ENCODE measurements around the gene CITED2.
"Not testable (repeated sequence)": the region's sequence is repeated elsewhere in the genome, so short reads cannot be mapped to it uniquely, and the experiment has no call there.

Gene CITED2, protein sequence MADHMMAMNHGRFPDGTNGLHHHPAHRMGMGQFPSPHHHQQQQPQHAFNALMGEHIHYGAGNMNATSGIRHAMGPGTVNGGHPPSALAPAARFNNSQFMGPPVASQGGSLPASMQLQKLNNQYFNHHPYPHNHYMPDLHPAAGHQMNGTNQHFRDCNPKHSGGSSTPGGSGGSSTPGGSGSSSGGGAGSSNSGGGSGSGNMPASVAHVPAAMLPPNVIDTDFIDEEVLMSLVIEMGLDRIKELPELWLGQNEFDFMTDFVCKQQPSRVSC

GRCh38 chr6:139374357-139375225 is at the start of gene CITED2:
TSS of gene CITED2 (minus strand) at chr6:139374648. CDS start at chr6:139373944, 704 bp downstream.
- DNase-seq (ENCODE audit: low read depth in 3 of 3): peak; percentile 85 to 86 (median 85)

DNA sequence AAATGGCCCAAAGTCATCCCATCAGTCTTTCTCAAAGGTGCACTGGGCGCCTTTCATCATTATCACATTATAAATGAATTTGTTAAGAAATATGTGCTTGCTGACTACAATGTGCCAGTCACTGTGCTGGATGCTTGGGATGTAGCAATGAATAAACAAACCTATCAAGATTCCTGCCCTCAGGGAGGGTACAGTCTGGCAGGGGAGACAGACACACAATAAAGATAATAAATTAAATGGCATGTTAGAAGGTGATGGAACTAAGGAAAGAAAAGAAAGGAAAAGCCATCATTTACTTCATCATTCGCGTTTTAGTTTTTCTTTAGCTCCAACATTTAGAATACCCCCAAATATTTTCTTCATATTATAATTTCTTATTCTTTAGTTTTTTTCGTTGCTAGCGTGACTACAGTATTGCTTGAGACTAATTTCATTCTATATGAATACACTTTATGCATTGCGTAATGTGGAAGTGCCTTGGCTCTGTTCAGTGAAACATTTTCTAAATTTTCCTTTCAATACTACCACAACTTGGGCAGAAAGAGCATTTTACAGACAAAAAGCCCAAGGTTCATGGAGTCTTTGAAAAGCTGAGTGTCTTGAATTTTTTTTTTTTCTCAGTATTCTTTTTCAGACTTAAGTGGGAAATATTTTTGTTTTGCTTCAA is 48.7 kb upstream of the CITED2 start:
- no peak for DNase-seq (ENCODE audit: low read depth in 3 of 3)

- DNase-seq (ENCODE audit: low read depth in 3 of 3): no peak
Observed at GRCh38 chr6:139422105-139423036, 47.9 kb upstream of the CITED2 start.

DNA sequence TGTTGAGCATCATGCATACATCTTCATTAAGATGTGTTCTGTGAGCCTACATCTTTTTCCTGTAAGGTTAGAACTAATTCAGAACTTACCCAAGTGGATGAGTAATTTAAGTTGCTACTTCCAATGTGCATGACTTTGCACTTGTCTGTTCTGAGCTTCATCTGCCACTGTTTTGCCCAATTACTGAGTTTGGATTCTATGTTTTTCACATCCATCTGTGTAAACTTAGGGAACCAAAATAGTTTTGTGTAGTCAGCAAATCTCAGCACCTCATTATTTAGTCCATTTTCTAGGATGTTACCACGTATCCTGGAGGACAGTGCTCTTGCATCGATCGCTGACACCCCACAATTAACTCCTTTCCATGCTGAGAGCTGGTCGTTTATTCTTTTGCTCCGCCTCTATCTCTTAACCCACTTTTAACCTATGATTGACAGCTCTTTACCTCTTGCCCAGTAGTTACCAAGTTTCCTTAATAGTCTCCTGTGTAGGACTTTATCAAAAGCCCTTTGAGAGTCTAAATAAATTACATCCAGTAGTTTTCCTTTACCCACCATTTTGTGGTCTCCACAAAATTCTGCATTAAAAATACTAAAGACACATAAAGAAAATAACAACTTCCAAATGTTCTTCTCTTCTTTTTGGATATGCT is 44.2 kb upstream of the CITED2 start:
- DNase-seq (ENCODE audit: low read depth in 3 of 3): no peak

GRCh38 chr6:139416146-139416545 is 41.7 kb upstream of the CITED2 start:
- no peak for DNase-seq (ENCODE audit: low read depth in 3 of 3)

- no peak for DNase-seq (ENCODE audit: low read depth in 3 of 3)
Observed at GRCh38 chr6:139415365-139415764, 40.9 kb upstream of the CITED2 start.

DNA sequence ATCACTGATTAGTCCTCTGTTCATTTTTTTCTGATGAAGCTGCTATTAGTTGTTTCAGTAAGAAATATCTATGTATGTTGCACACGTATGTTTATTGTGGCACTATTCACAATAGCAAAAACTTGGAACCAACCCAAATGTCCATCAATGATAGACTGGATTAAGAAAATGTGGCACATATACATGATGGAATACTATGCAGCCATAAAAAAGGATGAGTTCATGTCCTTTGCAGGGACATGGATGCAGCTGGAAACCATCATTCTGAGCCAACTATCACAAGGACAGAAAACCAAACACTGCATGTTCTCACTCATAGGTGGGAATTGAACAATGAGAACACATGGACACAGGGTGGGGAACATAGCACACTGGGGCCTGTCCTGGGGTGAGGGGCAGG is 37.7 kb upstream of the CITED2 start:
- not testable (repeated sequence) for DNase-seq (ENCODE audit: low read depth in 3 of 3)

GRCh38 chr6:139409026-139409425 is 34.6 kb upstream of the CITED2 start:
- DNase-seq (ENCODE audit: low read depth in 3 of 3): no peak

DNA sequence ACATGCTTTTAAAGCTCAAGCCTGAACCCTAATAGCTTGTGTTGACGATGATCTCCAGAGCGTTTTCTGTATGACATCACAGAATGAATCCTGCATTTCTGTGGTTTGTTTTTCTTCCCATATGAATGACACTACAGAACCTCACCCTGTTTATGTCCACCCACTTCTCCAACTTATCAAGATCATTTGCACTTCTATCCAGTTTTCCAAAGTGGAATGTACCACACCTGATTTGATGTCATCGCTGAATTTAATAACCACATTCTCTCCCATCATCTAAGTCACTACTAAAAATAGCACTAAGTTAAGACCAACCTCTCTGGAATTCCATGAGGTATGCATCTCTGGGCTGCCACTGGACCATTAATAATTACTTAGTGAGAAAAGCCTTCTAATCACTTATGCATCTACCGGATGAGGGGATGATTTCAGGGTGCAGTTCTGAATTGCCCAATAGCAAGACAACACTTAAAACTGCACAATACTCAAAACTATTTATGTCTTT is 33.3 kb upstream of the CITED2 start:
- DNase-seq (ENCODE audit: low read depth in 3 of 3): no peak

- DNase-seq (ENCODE audit: low read depth in 3 of 3): no peak
Observed at GRCh38 chr6:139406577-139407343, 32.3 kb upstream of the CITED2 start.

DNA sequence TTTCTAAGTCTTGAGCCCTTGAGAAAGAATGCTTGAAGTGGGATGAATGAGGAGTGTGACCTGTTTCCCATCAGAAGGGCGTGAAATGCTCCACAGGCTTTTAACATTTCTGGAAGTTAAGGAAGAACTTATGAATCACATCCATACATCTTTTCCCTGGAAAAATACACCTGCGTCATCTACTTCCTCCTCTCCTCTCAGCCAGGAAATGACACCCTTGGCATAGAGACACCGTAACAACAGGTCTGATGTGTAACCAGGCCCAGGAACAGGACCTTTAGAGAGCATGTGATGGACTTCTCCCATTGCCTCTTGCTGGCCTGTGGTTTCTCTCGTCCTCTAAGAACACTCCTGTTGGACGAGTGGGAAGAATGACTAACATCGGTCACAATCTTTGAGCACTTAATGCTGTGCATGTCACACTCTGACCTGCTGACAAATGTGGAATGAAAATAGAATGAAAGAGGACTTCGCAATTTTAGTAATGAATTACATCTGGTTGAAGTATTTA is 28.5 kb upstream of the CITED2 start:
- DNase-seq (ENCODE audit: low read depth in 3 of 3): no peak

GRCh38 chr6:139398658-139399057 is 24.2 kb upstream of the CITED2 start:
- DNase-seq (ENCODE audit: low read depth in 3 of 3): no peak

- DNase-seq (ENCODE audit: low read depth in 3 of 3): no peak
Observed at GRCh38 chr6:139395891-139396301, 21.4 kb upstream of the CITED2 start.

DNA sequence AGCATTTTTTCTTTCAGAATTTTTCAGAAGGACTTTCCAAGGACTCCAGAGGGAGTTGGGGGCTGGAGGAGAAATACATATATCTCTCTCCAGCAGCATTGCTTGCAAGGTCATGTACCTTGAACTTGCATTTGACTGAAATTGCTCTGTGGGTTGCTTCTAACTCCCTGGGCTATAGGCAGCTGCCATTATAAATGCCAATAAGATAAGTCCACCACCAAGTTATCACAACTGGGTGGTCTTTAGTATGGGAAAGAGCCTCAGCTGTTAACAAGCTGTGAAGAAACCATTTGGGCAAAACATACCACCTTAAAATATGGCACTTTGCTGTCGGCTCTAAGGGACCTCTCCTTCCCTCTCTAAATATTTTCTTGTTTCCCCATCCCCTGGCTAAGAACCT is 20.9 kb upstream of the CITED2 start:
- no peak for DNase-seq (ENCODE audit: low read depth in 3 of 3)

DNA sequence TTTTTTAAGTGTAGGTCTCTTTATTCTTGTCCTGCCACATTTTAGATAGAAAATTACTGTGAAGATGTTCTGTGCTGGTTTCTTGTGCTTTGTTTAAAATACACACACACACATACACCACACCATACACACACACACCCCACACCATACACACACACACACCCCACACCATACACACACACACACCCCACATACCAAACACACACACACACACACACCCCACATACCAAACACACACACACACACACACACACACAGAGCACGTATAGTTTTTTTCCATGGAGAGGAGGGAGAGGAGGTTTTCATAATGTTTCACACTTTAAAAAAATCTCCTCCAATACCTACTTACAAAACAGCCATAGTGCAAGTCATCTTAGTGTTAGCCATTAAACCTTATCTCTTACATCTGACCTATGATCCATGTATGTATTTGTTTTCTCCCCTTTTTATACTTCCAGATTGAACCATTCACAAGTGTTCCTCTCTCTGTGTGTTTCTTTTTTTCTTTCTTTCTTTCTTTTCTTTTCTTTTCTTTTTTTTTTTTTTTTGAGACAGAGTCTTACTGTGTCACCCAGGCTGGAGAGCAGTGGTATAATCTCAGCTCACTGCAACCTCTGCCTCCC is 19.7 kb upstream of the CITED2 start:
- no peak for DNase-seq (ENCODE audit: low read depth in 3 of 3)

DNA sequence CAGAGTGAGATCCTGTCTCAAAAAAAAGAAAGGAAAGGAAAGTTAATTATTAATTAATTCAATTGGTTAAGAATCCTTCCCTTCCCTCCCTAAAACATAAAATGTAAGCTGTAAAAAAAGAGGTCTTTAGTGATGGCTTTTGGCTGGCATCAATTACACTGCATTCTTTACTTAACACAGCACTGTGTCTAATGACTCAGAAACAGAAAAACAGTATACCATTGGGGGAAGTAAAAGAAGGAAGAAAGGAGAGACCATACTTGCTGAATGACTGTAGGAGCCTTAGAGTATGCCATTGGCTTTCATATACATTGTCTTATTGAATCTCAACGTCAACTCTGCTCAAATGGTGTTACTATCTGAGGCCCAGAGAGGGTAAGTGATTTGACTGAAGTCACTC is 18.3 kb upstream of the CITED2 start:
- no peak for DNase-seq (ENCODE audit: low read depth in 3 of 3)

DNA sequence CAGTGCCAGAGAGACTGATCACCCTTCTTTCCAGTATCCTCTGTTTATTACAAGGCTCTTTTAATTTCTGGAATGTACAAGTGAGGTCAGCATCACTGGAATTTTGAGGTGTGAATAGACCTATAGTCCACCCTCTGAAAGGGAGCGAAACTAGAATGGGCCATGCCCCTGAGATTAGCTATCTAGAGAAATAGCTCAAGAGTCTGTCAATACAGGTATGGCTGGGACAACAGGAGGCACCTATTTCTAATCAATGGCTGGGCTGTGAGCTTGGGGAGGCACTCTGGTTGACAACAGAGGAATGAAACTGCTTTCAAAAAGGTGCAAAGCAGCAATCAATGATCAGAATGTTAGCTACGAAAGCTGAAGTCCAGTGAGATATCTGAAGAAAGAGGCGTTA is 17.3 kb upstream of the CITED2 start:
- DNase-seq (ENCODE audit: low read depth in 3 of 3): no peak

DNA sequence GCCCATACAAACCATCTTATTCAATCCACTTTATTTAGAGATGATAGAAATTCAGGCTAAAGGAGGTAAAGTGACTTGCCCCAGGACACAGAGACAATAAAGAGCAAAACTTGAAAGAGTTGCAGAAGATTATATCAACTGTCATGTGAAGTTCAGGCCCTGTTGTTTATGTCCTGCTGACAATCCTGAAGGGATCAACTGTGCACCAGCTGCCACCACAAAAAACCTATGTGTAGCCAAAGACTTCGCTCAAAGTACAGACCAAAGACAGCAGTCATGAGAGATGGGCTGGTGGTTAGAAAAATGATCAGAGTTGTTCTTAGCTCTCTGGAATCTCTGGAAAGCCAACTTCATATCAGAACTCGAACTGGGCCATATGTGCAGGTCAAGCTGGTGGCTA is 16.0 kb upstream of the CITED2 start:
- DNase-seq (ENCODE audit: low read depth in 3 of 3): no peak

GRCh38 chr6:139388384-139388783 is 13.9 kb upstream of the CITED2 start:
- no peak for DNase-seq (ENCODE audit: low read depth in 3 of 3)

Data from stimulated activated CD4-positive, alpha-beta T cell treated with anti-CD3 and anti-CD28 coated beads, TNF-alpha, amount 100 ng/mL, for 4 hours (primary cell).